ENCODE data around the gene MFAP3L. TPM values are rescaled to one million over a fixed set of nuclear protein-coding genes. Genes with fewer than 3 reads are reported as not detected.

Gene MFAP3L
- total RNA-seq, 2 donors from 2014 or later: 3.1 to 47.0 TPM

GRCh38 chr4:170038232-170038631 lies 12.0 kb upstream of the MFAP3L start:
- no peaks in the 10 kb centered on the region for H3K9me3 ChIP-seq (ENCODE audit: control insufficient read depth, low read length, poor library complexity, severe bottlenecking)
- Mint-ChIP-seq H3K27me3 (peaks cover 32% of the 10 kb centered on the region), H3K27ac (no peak overlapping the region), H3K4me3 (no peak overlapping the region), H3K36me3 (ENCODE audit: low read depth) (no peaks in the 10 kb centered on the region), H3K4me1 (no peaks in the 10 kb centered on the region)
- DNase-seq (no peak), ATAC-seq (no peak)

- Mint-ChIP-seq H3K36me3 (ENCODE audit: low read depth) (no peaks in the 10 kb centered on the region), H3K4me3 (no peak overlapping the region), H3K27me3 (peaks cover 26% of the 10 kb centered on the region), H3K27ac (no peak overlapping the region), H3K4me1 (no peaks in the 10 kb centered on the region)
- DNase-seq (no peak), ATAC-seq (no peak)
- H3K9me3 ChIP-seq (ENCODE audit: control insufficient read depth, low read length, poor library complexity, severe bottlenecking): no peaks in the 10 kb centered on the region
Measured at GRCh38 chr4:170037481-170037880, 11.3 kb upstream of the MFAP3L start.

GRCh38 chr4:170035845-170036244 lies 9.7 kb upstream of the MFAP3L start:
- ATAC-seq (no peak), DNase-seq (no peak)
- no peaks in the 10 kb centered on the region for H3K9me3 ChIP-seq (ENCODE audit: control insufficient read depth, low read length, poor library complexity, severe bottlenecking)
- Mint-ChIP-seq H3K36me3 (ENCODE audit: low read depth) (no peaks in the 10 kb centered on the region), H3K4me3 (no peak overlapping the region), H3K27ac (no peak overlapping the region), H3K4me1 (no peaks in the 10 kb centered on the region), H3K27me3 (peaks cover 30% of the 10 kb centered on the region)

- Mint-ChIP-seq H3K36me3 (ENCODE audit: low read depth) (no peaks in the 10 kb centered on the region), H3K27me3 (peaks cover 23% of the 10 kb centered on the region), H3K4me3 (no peak overlapping the region), H3K4me1 (no peaks in the 10 kb centered on the region), H3K27ac (no peak overlapping the region)
- ATAC-seq: no peak
- no peaks in the 10 kb centered on the region for H3K9me3 ChIP-seq (ENCODE audit: control insufficient read depth, low read length, poor library complexity, severe bottlenecking)
- no peak for DNase-seq
Measured at GRCh38 chr4:170035231-170035630, 9.0 kb upstream of the MFAP3L start.

GRCh38 chr4:170033999-170034398 lies 7.8 kb upstream of the MFAP3L start:
- H3K27ac Mint-ChIP-seq: peak overlapping the region; percentile 51
- DNase-seq (no peak), ATAC-seq (no peak)
- H3K36me3 Mint-ChIP-seq (ENCODE audit: low read depth): no peaks in the 10 kb centered on the region
- no peaks in the 10 kb centered on the region for H3K4me1 Mint-ChIP-seq
- no peaks in the 10 kb centered on the region for H3K9me3 ChIP-seq (ENCODE audit: control insufficient read depth, low read length, poor library complexity, severe bottlenecking)
- H3K4me3 Mint-ChIP-seq: no peak overlapping the region
- H3K27me3 Mint-ChIP-seq: peaks cover 17% of the 10 kb centered on the region

- no peaks in the 10 kb centered on the region for H3K36me3 Mint-ChIP-seq (ENCODE audit: low read depth)
- H3K27ac Mint-ChIP-seq: no peak overlapping the region
- no peak overlapping the region for H3K4me3 Mint-ChIP-seq
- DNase-seq (no peak), ATAC-seq (no peak)
- H3K27me3 Mint-ChIP-seq: peaks cover 15% of the 10 kb centered on the region
- peaks cover 6% of the 10 kb centered on the region for H3K4me1 Mint-ChIP-seq
- H3K9me3 ChIP-seq (ENCODE audit: control insufficient read depth, low read length, poor library complexity, severe bottlenecking): peaks cover 4% of the 10 kb centered on the region
Measured at GRCh38 chr4:170030121-170030520, 3.9 kb upstream of the MFAP3L start.

- H3K9me3 ChIP-seq (ENCODE audit: control insufficient read depth, low read length, poor library complexity, severe bottlenecking): peaks cover 4% of the 10 kb centered on the region
- ATAC-seq (peak; percentile 78), DNase-seq (peak; percentile 71 to 83 (median 81))
- Mint-ChIP-seq H3K27me3 (peaks cover 10% of the 10 kb centered on the region), H3K4me3 (peak overlapping the region; percentile 92), H3K4me1 (peaks cover 6% of the 10 kb centered on the region), H3K36me3 (ENCODE audit: low read depth) (no peaks in the 10 kb centered on the region), H3K27ac (peak overlapping the region; percentile 86)
Measured at GRCh38 chr4:170027181-170027829, 1.1 kb upstream of the MFAP3L start.

DNA sequence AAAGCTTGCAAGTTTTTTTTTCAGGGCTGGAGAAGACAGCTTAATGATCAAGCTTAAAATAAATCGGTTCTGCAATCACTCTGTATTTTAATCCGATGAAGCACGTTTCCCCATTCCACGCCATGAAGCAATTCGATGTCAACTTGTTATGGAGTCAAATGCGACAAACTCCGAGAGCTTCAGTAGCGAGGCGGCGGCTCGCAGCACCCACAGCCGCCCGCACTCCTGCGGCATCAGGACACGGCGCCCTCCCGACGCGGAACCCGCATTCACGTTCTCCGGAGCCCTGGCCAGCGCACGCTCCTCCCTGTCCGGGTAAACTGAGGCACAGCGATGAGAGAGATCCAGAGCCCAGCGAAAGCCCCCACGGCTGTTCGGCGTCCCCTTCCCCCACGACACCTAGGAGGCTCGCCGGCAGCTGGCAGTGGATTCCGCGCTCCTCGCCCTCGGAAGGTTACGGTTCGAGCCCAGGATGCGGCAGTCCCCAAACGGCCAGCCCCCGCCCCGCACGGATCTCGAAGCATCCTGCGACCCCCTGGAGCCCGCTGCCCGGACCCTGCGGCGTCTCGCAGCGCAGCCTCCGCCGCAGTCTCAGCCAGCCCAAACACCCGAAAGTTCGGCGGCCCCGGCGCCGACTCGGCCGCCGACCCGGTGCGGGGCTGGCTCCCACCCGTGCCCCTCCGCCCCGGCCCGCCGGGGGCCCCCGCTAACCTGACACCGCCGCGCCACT lies 507 bp downstream of the MFAP3L start:
- H3K4me3 Mint-ChIP-seq: peak overlapping the region; percentile 89
- peaks cover 4% of the 10 kb centered on the region for H3K9me3 ChIP-seq (ENCODE audit: control insufficient read depth, low read length, poor library complexity, severe bottlenecking)
- no peaks in the 10 kb centered on the region for H3K36me3 Mint-ChIP-seq (ENCODE audit: low read depth)
- ATAC-seq (no peak), DNase-seq (no peak)
- H3K27me3 Mint-ChIP-seq: peaks cover 7% of the 10 kb centered on the region
- H3K4me1 Mint-ChIP-seq: peaks cover 6% of the 10 kb centered on the region
- H3K27ac Mint-ChIP-seq: no peak overlapping the region

DNA sequence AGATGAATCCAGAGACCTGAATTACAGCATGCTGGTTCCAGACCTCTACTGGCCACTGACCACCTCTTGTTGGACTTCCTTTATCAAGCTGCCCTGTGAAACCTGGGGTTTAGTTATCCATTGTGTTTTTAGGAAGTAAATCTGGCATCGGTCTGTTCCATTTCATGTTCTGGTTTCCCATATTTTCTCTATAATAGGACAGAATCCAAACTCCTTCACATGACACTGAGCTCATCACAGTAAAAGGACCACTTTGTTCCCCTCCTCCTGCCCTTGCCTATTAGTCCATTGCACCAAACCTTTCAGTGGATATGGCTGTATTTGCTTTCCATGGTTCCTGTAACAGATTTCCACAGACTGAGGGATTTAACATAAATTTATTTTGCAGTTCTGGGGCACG lies 4.0 kb downstream of the MFAP3L start:
- no peak overlapping the region for H3K27ac Mint-ChIP-seq
- H3K36me3 Mint-ChIP-seq (ENCODE audit: low read depth): peaks cover 3% of the 10 kb centered on the region
- ATAC-seq (no peak), DNase-seq (no peak)
- H3K9me3 ChIP-seq (ENCODE audit: control insufficient read depth, low read length, poor library complexity, severe bottlenecking): no peaks in the 10 kb centered on the region
- peaks cover 16% of the 10 kb centered on the region for H3K27me3 Mint-ChIP-seq
- H3K4me3 Mint-ChIP-seq: no peak overlapping the region
- H3K4me1 Mint-ChIP-seq: peaks cover 7% of the 10 kb centered on the region

DNA sequence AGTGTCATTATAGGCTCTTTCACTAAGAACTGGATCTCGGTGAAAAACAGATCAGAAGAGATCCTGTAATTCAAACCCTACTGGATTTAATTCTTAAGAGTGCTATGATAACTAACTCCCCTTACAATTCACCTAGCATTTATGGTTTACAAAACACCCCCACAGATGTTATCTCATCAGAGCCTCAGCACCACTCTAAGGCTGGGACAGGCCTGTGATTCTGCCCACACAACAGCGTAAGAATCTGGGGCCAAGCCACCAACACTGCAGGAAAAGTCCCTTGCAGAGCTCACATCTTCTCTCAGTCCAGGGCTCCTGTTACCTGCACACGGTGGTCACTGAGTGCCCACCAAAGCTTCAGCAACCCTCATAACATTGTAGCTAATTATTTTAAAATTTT lies 8.9 kb downstream of the MFAP3L start:
- peaks cover 8% of the 10 kb centered on the region for H3K4me1 Mint-ChIP-seq
- no peaks in the 10 kb centered on the region for H3K9me3 ChIP-seq (ENCODE audit: control insufficient read depth, low read length, poor library complexity, severe bottlenecking)
- no peak overlapping the region for H3K27ac Mint-ChIP-seq
- DNase-seq (no peak), ATAC-seq (no peak)
- peaks cover 3% of the 10 kb centered on the region for H3K36me3 Mint-ChIP-seq (ENCODE audit: low read depth)
- no peak overlapping the region for H3K4me3 Mint-ChIP-seq
- peaks cover 15% of the 10 kb centered on the region for H3K27me3 Mint-ChIP-seq

DNA sequence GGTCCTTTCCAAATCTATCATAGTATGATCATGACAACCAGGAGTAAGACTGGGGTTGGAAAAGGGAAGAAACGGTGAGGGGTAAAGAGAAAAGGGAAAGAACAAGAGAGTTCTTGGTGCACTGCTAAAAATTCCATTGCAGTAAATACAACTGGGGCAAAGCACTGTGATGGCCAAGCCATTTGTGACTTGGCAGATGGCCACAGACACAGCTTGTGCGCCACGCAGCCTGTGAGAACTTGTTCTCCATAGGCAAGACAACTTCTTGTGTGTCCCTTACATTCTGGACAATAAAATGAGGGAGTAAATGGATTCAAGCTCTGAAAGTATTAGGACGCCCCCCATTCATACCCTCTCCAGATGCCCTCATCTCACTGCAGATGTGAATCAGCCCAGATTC lies 10.9 kb downstream of the MFAP3L start:
- H3K4me3 Mint-ChIP-seq: no peak overlapping the region
- H3K4me1 Mint-ChIP-seq: peaks cover 9% of the 10 kb centered on the region

DNA sequence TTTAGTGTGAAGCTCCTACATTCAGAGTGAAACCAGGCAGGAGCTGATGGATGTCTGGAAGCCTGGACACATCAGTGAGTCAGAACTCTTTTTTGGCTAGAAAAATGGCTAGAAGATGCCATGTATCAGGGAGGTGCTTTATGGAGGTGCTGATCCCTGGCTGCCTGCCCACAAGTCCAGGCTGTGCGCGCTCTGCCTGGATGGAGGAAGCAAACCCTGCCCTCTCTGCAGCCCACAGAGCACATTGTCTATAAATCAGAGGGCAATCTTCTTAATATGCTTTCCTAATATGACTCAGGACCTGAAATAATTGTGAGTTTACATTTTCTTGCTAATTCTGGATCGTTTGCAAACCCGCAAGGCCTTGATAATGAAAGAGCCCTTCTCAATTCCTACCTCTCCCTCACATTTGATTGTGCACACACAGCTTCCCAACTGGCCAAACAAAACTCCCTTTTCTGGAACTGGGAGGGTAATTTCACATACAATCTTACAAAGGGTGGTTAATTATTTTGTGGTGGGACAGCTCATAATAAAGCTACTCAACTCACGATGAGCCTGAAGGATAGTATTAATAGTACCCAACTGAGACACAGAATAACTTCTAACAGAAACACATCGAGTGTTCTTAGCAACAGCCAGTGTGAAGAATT lies 11.7 kb downstream of the MFAP3L start:
- H3K4me3 Mint-ChIP-seq: no peak overlapping the region

More for the DNA sequence above, 10.9 kb downstream of the MFAP3L start:
- peaks cover 4% of the 10 kb centered on the region for H3K36me3 Mint-ChIP-seq (ENCODE audit: low read depth)
- no peak overlapping the region for H3K27ac Mint-ChIP-seq
- H3K27me3 Mint-ChIP-seq: peaks cover 8% of the 10 kb centered on the region
- ATAC-seq (no peak), DNase-seq (no peak)
- H3K9me3 ChIP-seq (ENCODE audit: control insufficient read depth, low read length, poor library complexity, severe bottlenecking): no peaks in the 10 kb centered on the region

DNA sequence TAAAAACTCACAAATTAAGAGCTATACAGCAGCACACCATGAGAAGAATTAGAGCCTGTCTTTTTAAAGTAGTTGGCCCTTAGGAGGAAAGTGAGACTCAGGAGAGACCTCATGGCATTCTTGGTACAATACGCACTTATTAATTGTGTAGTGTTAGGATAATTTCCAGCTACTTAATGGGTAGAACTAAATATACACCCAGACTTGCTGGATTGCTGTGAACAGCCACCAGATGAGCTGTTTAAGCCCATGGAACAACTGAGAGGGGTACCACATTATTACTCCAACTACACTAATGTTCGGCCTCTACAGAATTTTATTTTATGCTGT lies 13.6 kb downstream of the MFAP3L start:
- H3K4me3 Mint-ChIP-seq: no peak overlapping the region
- H3K9me3 ChIP-seq (ENCODE audit: control insufficient read depth, low read length, poor library complexity, severe bottlenecking): no peaks in the 10 kb centered on the region
- no peak for ATAC-seq
- peaks cover 2% of the 10 kb centered on the region for H3K36me3 Mint-ChIP-seq (ENCODE audit: low read depth)
- H3K27ac Mint-ChIP-seq: no peak overlapping the region
- peaks cover 11% of the 10 kb centered on the region for H3K4me1 Mint-ChIP-seq
- H3K27me3 Mint-ChIP-seq: peaks cover 6% of the 10 kb centered on the region
- no peak for DNase-seq

More for the DNA sequence above, 11.7 kb downstream of the MFAP3L start:
- no peak for DNase-seq
- H3K9me3 ChIP-seq (ENCODE audit: control insufficient read depth, low read length, poor library complexity, severe bottlenecking): no peaks in the 10 kb centered on the region
- peaks cover 6% of the 10 kb centered on the region for H3K4me1 Mint-ChIP-seq
- peak overlapping the region; percentile 11 for H3K27ac Mint-ChIP-seq
- no peak for ATAC-seq
- H3K36me3 Mint-ChIP-seq (ENCODE audit: low read depth): peaks cover 2% of the 10 kb centered on the region
- H3K27me3 Mint-ChIP-seq: peaks cover 5% of the 10 kb centered on the region
